RWPE1 (cell line): Measurements from ENCODE around the gene HCAR3.
A peak's percentile ranks its signal among the peaks of the same experiment; 100 is the strongest.

ENCODE experiments used
- CTCF ChIA-PET: fragments of 350-600 bp; sonication (Branson Sonifier 250); formaldehyde crosslinking; extraction: SDS; loops from one replicate; lab custom pipeline; 2021; lab: Yijun Ruan, JAX
- POLR2A ChIA-PET: fragments of 400-600 bp; formaldehyde crosslinking; extraction: SDS; loops from one replicate; lab custom pipeline; 2020; ENCODE audit warnings: antibody characterized with exemption; ENCODE audit not compliant: low non-redundant PET; lab: Yijun Ruan, JAX
- DNase-seq: peaks from one replicate; pipeline ENCODE4 v3.0.0; 2012; ENCODE audit warnings: low spot score
- H3K27ac ChIP-seq: fragments of 450-650 bp; 2 replicates; pipeline ENCODE4 v1.5.1; 2017
- CTCF ChIP-seq: fragments of 450-650 bp; conservative IDR thresholded peaks from 2 replicates; pipeline ENCODE4 v1.5.1; 2017; ENCODE audit warnings: low read depth, mild to moderate bottlenecking

Gene HCAR3

GRCh38 chr12:122730215-122731014 lies 13.8 kb upstream of the HCAR3 start, which contains the start of gene HCAR1:
Gene HCAR1 (minus strand): TSS chr12:122730844. CDS start chr12:122730339, 505 bp downstream.
- ChIA-PET POLR2A (no interaction called here), CTCF (no interaction called here)
- no peak for TF ChIP-seq CTCF
- no peak for DNase-seq
- H3K27ac ChIP-seq, result no peak within 1 kb of the TSS

- POLR2A ChIA-PET, result no interaction called here
- no peak for TF ChIP-seq CTCF
- CTCF ChIA-PET, result no interaction called here
- no peak for DNase-seq
- no peak overlapping the region for H3K27ac ChIP-seq
Observed at GRCh38 chr12:122729583-122730214, 13.1 kb upstream of the HCAR3 start.

GRCh38 chr12:122726080-122726558 lies 9.5 kb upstream of the HCAR3 start:
- ChIA-PET CTCF (no interaction called here), POLR2A (no interaction called here)
- DNase-seq, result peak; percentile 79
- TF ChIP-seq CTCF, result no peak
- H3K27ac ChIP-seq, result peak overlapping the region; percentile 25; the same call in 1 of the 2 replicates

GRCh38 chr12:122725452-122726079 lies 9.0 kb upstream of the HCAR3 start:
- no peak for TF ChIP-seq CTCF
- ChIA-PET POLR2A (no interaction called here), CTCF (no interaction called here)
- no peak for DNase-seq
- H3K27ac ChIP-seq, result peak overlapping the region; percentile 63

- peak overlapping the region; percentile 10; the same call in 1 of the 2 replicates for H3K27ac ChIP-seq
- no peak for TF ChIP-seq CTCF
- DNase-seq, result no peak
- ChIA-PET POLR2A (no interaction called here), CTCF (no interaction called here)
Observed at GRCh38 chr12:122724641-122725243, 8.1 kb upstream of the HCAR3 start.

- H3K27ac ChIP-seq, result peak overlapping the region; percentile 98
- POLR2A ChIA-PET, result no interaction called here
- DNase-seq, result no peak
- CTCF ChIA-PET, result no interaction called here
- TF ChIP-seq CTCF, result no peak
Observed at GRCh38 chr12:122722387-122722786, 5.8 kb upstream of the HCAR3 start.
